Endothelial cell of umbilical vein (primary cell): ENCODE measurements around the gene CLEC16A. TPM values are rescaled to one million over a fixed set of nuclear protein-coding genes. Genes with fewer than 3 reads are reported as not detected.

Source experiments
- BruUV-seq: library from RNA; stranded (reverse); fragments of 400-500 nt; replicated peaks from 2 replicates; lab custom pipeline; 2021; lab: Mats Ljungman, UMichigan
- CTCF ChIA-PET: fragments of 300-600, 350-600 bp; sonication (Branson Sonifier 250); formaldehyde crosslinking; loops from one replicate; lab custom pipeline; 2021; ENCODE audit warnings: antibody characterized with exemption, inconsistent platforms; lab: Charles Lee
- POLR2A ChIA-PET: fragments of 300-600, 350-600 bp; sonication (Branson Sonifier 250); formaldehyde crosslinking; loops from one replicate; lab custom pipeline; 2021; ENCODE audit warnings: antibody characterized with exemption, inconsistent platforms; lab: Charles Lee
- DNase-seq: peaks from one replicate; pipeline ENCODE4 v3.0.0-alpha.2; 2011; ENCODE audit warnings: low read depth, low spot score
- FAIRE-seq: peaks from 2 replicates; lab custom pipeline; 2011; peaks lifted over from hg19 to GRCh38; lab: Jason Lieb, UNC
- H2AFZ ChIP-seq: 2 replicates; pipeline ENCODE4 v1.6.0; 2012; ENCODE audit warnings: low read depth, low read length, control low read depth, inconsistent platforms
- H3K27ac ChIP-seq: 2 replicates; pipeline ENCODE4 v1.5.1; 2011; ENCODE audit warnings: low read depth, mild to moderate bottlenecking, control low read depth, low read length, moderate library complexity; ENCODE audit not compliant: insufficient read depth
- H3K27me3 ChIP-seq, 2 experiments: 2 replicates each; pipeline versions ENCODE4 v1.6.0 to v1.6.1; 2011; ENCODE audit warnings: low read length in 2 of 2, mixed read lengths in 1 of 2; ENCODE audit not compliant: control insufficient read depth in 2 of 2, insufficient read depth in 2 of 2
- H3K36me3 ChIP-seq, 2 experiments: 2 replicates in 1 of 2; 3 replicates in 1 of 2; pipeline ENCODE4 v1.5.1; 2011; ENCODE audit warnings: low read length in 2 of 2, mild to moderate bottlenecking in 1 of 2, moderate library complexity in 1 of 2; ENCODE audit not compliant: control insufficient read depth in 2 of 2, insufficient read depth in 2 of 2; ENCODE audit errors: extremely low read depth in 1 of 2
- H3K4me1 ChIP-seq: 3 replicates; pipeline ENCODE4 v1.5.1; 2011; ENCODE audit warnings: mild to moderate bottlenecking, low read length; ENCODE audit not compliant: control insufficient read depth, insufficient read depth; ENCODE audit errors: extremely low read depth
- H3K4me2 ChIP-seq: 2 replicates; pipeline ENCODE4 v1.6.1; 2011; ENCODE audit warnings: low read length, control low read depth, mixed read lengths; ENCODE audit not compliant: insufficient read depth
- H3K4me3 ChIP-seq, 3 experiments: fragments of 200-600 bp in 1 of 3; sonication (generic), shearing (Covaris generic) in 1 of 3; replicated peaks in 1 of 3; 2 replicates each; pipeline ENCODE4 v1.5.1; 2011 to 2016; ENCODE audit warnings: control low read depth in 3 of 3, low read length in 3 of 3, mild to moderate bottlenecking in 2 of 3, inconsistent platforms in 1 of 3, low read depth in 1 of 3, moderate library complexity in 1 of 3; ENCODE audit not compliant: insufficient read depth in 1 of 3
- H3K79me2 ChIP-seq: 2 replicates; pipeline ENCODE4 v1.6.0; 2012; ENCODE audit warnings: low read length, inconsistent platforms; ENCODE audit not compliant: control insufficient read depth, insufficient read depth
- H3K9ac ChIP-seq: replicated peaks from 2 replicates; pipeline ENCODE3; 2011; ENCODE audit warnings: low read length, control low read depth; ENCODE audit not compliant: insufficient read depth; ENCODE audit errors: extremely low read depth
- H3K9me1 ChIP-seq: replicated peaks from 3 replicates; pipeline ENCODE4 v1.6.0; 2011; ENCODE audit warnings: mild to moderate bottlenecking, low read length; ENCODE audit not compliant: control insufficient read depth, insufficient read depth; ENCODE audit errors: extremely low read depth
- H3K9me3 ChIP-seq: replicated peaks from 2 replicates; pipeline ENCODE4 v1.5.1; 2012; ENCODE audit warnings: low read length, inconsistent platforms; ENCODE audit not compliant: control insufficient read depth, insufficient read depth
- H4K20me1 ChIP-seq: replicated peaks from 2 replicates; pipeline ENCODE3; 2011; ENCODE audit warnings: mild to moderate bottlenecking, low read length; ENCODE audit not compliant: control insufficient read depth, insufficient read depth; ENCODE audit errors: extremely low read depth
- FOS ChIP-seq: IDR thresholded peaks from 2 replicates; pipeline ENCODE4 v1.6.1; 2011; ENCODE audit warnings: mild to moderate bottlenecking, low read length, moderate library complexity, borderline replicate concordance; ENCODE audit not compliant: insufficient read depth
- GATA2 ChIP-seq: IDR thresholded peaks from 2 replicates; pipeline ENCODE4 v1.7.0; 2011; ENCODE audit warnings: low read depth, mild to moderate bottlenecking, moderate library complexity, mixed read lengths, low read length; ENCODE audit not compliant: insufficient read length, insufficient read depth
- JUN ChIP-seq: IDR thresholded peaks from 2 replicates; pipeline ENCODE4 v1.6.1; 2011; ENCODE audit warnings: borderline replicate concordance, low read depth; ENCODE audit not compliant: insufficient read length, insufficient read depth
- MYC ChIP-seq: IDR thresholded peaks from one replicate; pipeline ENCODE4 v1.6.1; 2011; ENCODE audit warnings: mild to moderate bottlenecking, low read depth, low read length
- POLR2AphosphoS5 ChIP-seq: IDR thresholded peaks from 2 replicates; pipeline ENCODE4 v1.6.1; 2012; ENCODE audit warnings: low read depth, mild to moderate bottlenecking, control low read depth, low read length, moderate library complexity; ENCODE audit not compliant: insufficient read depth
- dilution Hi-C: fragments of 300-500 bp; cut with MboI; formaldehyde crosslinking; loops from one replicate; pipeline ENCODE4 v1.15.0; 2019; ENCODE audit warnings: low sequenced_read_pairs; ENCODE audit not compliant: extremely low pct_ligation_motif_present
- intact Hi-C: fragments of 100-400 bp; cut with micrococcal nuclease; formaldehyde crosslinking; loops from one replicate; pipeline ENCODE4 v1.10.0; 2022
- polyA plus RNA-seq, 4 experiments: library from polyadenylated mRNA; depleted of rRNA in 3 of 4; stranded (reverse) in 3 of 4; unstranded in 1 of 4; fragments of >200 nt; gene quantifications; 2 replicates each; pipeline versions ENCODE4 v1.2.1 to v1.2.3, GENCODE V29; 2011 to 2012; ENCODE audit warnings: missing spikeins in 1 of 4
- total RNA-seq: library from RNA; stranded (reverse); gene quantifications from 2 replicates; pipeline ENCODE4 v1.2.3, GENCODE V29; 2021
- TF ChIP-seq, protein P1 (sequence below), 2 donors: IDR thresholded peaks; 1 replicate in 1 of 2; 2 replicates in 1 of 2; pipeline ENCODE4 v1.5.1; 2011; ENCODE audit warnings: low read length in 2 of 2, mild to moderate bottlenecking in 2 of 2, moderate library complexity in 2 of 2, control low read depth in 1 of 2, inconsistent platforms in 1 of 2, low read depth in 1 of 2; ENCODE audit not compliant: insufficient read depth in 1 of 2; ENCODE audit errors: extremely low read depth in 1 of 2
- TF ChIP-seq, protein P2 (sequence below): IDR thresholded peaks from 2 replicates; pipeline ENCODE4 v1.6.1; 2011; ENCODE audit not compliant: insufficient read depth, insufficient read length

The CLEC16A gene
- total and polyA plus RNA-seq, 2 donors (not counting 3 experiments of a cell fraction or from before 2014, with no cell fraction given): 11.4 to 23.3 TPM

DNA sequence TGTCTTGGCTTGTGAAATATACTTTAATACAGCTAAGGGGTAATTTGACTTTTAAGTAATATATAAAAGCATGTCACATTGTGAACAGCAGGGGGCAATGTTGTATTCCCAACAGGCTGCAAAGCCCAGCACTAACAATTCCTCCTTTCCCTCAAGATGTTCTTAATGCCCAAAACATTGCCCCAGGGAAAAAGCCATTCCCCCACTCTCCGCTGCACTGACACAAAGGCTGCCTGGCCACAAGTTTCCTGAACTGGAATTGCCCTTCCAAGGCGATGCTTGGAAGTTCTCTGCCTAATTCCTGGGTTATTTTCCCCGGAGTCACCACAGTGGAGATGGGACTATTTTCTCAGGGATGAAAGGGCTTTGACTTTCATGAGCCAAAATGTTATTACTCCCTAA is 27.2 kb downstream of the CLEC16A start:
- intact Hi-C loops: loop anchor here (1.0 to 5.0 kb wide), 3 partner anchors 131 to 385 kb away; no protein-coding TSS in a partner anchor
- Histone ChIP-seq H4K20me1 (no peaks in the 10 kb centered on the region), H3K9ac (no peak overlapping the region), H3K4me3 (no peak overlapping the region), H3K27me3 (no peaks in the 10 kb centered on the region), H3K36me3 (peaks cover 0 to 7% of the 10 kb centered on the region in 2 experiments), H2AFZ (no peak overlapping the region), H3K4me1 (no peaks in the 10 kb centered on the region), H3K27ac (no peak overlapping the region), H3K9me3 (no peaks in the 10 kb centered on the region), H3K79me2 (no peaks in the 10 kb centered on the region), H3K4me2 (no peak overlapping the region), H3K9me1 (no peaks in the 10 kb centered on the region)
- TF ChIP-seq, protein P1, sequence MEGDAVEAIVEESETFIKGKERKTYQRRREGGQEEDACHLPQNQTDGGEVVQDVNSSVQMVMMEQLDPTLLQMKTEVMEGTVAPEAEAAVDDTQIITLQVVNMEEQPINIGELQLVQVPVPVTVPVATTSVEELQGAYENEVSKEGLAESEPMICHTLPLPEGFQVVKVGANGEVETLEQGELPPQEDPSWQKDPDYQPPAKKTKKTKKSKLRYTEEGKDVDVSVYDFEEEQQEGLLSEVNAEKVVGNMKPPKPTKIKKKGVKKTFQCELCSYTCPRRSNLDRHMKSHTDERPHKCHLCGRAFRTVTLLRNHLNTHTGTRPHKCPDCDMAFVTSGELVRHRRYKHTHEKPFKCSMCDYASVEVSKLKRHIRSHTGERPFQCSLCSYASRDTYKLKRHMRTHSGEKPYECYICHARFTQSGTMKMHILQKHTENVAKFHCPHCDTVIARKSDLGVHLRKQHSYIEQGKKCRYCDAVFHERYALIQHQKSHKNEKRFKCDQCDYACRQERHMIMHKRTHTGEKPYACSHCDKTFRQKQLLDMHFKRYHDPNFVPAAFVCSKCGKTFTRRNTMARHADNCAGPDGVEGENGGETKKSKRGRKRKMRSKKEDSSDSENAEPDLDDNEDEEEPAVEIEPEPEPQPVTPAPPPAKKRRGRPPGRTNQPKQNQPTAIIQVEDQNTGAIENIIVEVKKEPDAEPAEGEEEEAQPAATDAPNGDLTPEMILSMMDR (IDR thresholded peaks at IDR 0.05; ENCODE audit: extremely low read depth in 1 of 2, insufficient read depth in 1 of 2, low read depth in 1 of 2, low read length in 2 of 2): peak; percentile 56 to 57
- no peak for TF ChIP-seq JUN
- dilution Hi-C loops: no loop called here
- DNase-seq (peak; percentile 73), FAIRE-seq (peak; percentile 82)
- ChIA-PET POLR2A (interaction anchor here (1.2 kb wide), 1 partner anchor 284 kb away, joined by 9 read pairs; the partner anchor contains the start of gene SOCS1), CTCF (interaction anchor here (0.5 to 12.3 kb wide), 42 partner anchors 9 to 561 kb away, joined by 3 to 347 read pairs (median 4); partner anchors contain the start of genes CLEC16A, SOCS1 and TNP2)
- no TSS peak for BruUV-seq

DNA sequence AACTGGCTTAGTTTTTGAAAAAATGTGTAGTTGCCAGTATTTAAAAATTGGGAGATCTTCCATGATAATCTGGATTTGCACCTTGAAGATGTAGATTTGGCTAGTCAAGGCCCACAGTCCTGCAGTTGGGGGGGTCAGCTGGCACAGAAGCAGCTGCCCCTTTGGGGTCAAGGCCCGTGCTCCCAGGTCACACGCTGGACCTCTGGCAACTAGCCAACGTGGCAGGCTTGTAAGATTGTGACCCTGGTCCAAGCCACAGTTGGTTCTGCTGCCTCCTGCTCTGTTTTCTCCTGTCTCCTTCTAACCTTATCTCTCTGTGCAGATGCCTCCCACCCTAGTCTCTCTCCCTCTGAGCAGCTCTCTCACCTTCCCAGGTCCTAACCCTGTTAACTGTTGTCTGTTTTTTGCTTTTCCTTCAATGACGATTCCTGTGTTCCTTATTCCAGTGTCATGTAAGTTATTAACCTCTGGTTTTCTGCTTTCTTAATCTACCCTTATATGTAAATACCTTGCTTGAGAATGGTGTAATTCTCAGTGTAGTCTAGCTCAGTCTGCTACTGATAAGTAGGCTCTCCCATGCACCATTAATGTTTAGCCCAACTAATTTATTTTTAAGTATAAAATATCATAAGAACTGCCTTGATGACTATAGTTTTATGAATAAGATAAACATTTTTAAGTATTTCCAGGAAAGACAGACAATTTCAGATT is 27.9 kb downstream of the CLEC16A start:
- H4K20me1 ChIP-seq: no peaks in the 10 kb centered on the region
- ChIA-PET POLR2A (no interaction called here), CTCF (interaction anchor here (1.3 to 12.3 kb wide), 4 partner anchors 128 to 384 kb away, joined by 8 to 347 read pairs (median 18); partner anchors contain the start of gene SOCS1)
- no peaks in the 10 kb centered on the region for H3K79me2 ChIP-seq
- intact Hi-C loops (loop anchor here (5.0 kb wide), 1 partner anchor 130 kb away; no protein-coding TSS in a partner anchor), dilution Hi-C loops (no loop called here)
- no peak overlapping the region for H3K9ac ChIP-seq
- DNase-seq (no peak), FAIRE-seq (no peak)
- H2AFZ ChIP-seq: no peak overlapping the region
- no TSS peak for BruUV-seq
- H3K27me3 ChIP-seq: no peaks in the 10 kb centered on the region
- H3K4me1 ChIP-seq: no peaks in the 10 kb centered on the region
- H3K27ac ChIP-seq: no peak overlapping the region
- H3K36me3 ChIP-seq: peaks cover 0 to 7% of the 10 kb centered on the region in 2 experiments
- H3K4me2 ChIP-seq: no peak overlapping the region
- no peaks in the 10 kb centered on the region for H3K9me1 ChIP-seq
- TF ChIP-seq, protein P2, sequence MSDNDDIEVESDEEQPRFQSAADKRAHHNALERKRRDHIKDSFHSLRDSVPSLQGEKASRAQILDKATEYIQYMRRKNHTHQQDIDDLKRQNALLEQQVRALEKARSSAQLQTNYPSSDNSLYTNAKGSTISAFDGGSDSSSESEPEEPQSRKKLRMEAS: no peak
- TF ChIP-seq MYC (no peak), POLR2AphosphoS5 (no peak), GATA2 (no peak), FOS (no peak)
- TF ChIP-seq, protein P1 (IDR thresholded peaks at IDR 0.05; ENCODE audit: extremely low read depth in 1 of 2, insufficient read depth in 1 of 2, low read depth in 1 of 2, low read length in 2 of 2): no peak
- H3K4me3 ChIP-seq: no peak overlapping the region
- H3K9me3 ChIP-seq: no peaks in the 10 kb centered on the region
